Ishikawa (cell line): ENCODE data around the gene NHLRC3.

Experiments used
- CEBPB ChIP-seq: IDR thresholded peaks from 2 replicates; pipeline ENCODE4 v1.6.1; 2012
- CREB1 ChIP-seq: IDR thresholded peaks from 2 replicates; pipeline ENCODE4 v1.6.1; 2012; ENCODE audit warnings: low read depth
- EGR1 ChIP-seq: IDR thresholded peaks from 2 replicates; pipeline ENCODE4 v1.6.1; 2012
- EP300 ChIP-seq: IDR thresholded peaks from 2 replicates; pipeline ENCODE4 v1.6.1; 2012; ENCODE audit warnings: borderline replicate concordance
- FOXM1 ChIP-seq: IDR thresholded peaks from 2 replicates; pipeline ENCODE4 v1.6.1; 2012; ENCODE audit warnings: low read depth, borderline replicate concordance
- MAX ChIP-seq: IDR thresholded peaks from 2 replicates; pipeline ENCODE4 v1.6.1; 2012
- RAD21 ChIP-seq: IDR thresholded peaks from 2 replicates; pipeline ENCODE4 v1.6.1; 2012; ENCODE audit warnings: low read depth
- REST ChIP-seq: IDR thresholded peaks from 2 replicates; pipeline ENCODE4 v1.6.1; 2012; ENCODE audit warnings: low read depth, mild to moderate bottlenecking
- TAF1 ChIP-seq: IDR thresholded peaks from 2 replicates; pipeline ENCODE4 v1.6.1; 2012; ENCODE audit warnings: low read depth, mild to moderate bottlenecking
- TCF12 ChIP-seq: IDR thresholded peaks from 2 replicates; pipeline ENCODE4 v1.6.1; 2012; ENCODE audit warnings: low read depth
- TEAD4 ChIP-seq: IDR thresholded peaks from 2 replicates; pipeline ENCODE4 v1.6.1; 2012
- USF1 ChIP-seq: IDR thresholded peaks from 2 replicates; pipeline ENCODE4 v1.6.1; 2012
- YY1 ChIP-seq: IDR thresholded peaks from 2 replicates; pipeline ENCODE4 v1.6.1; 2012; ENCODE audit warnings: low read depth

GRCh38 chr13:39035799-39036198 lies 2.5 kb upstream of the NHLRC3 start:
- no peak for TF ChIP-seq RAD21
- TF ChIP-seq MAX: no peak
- TF ChIP-seq CEBPB: no peak
- no peak for TF ChIP-seq EGR1
- no peak for TF ChIP-seq REST
- no peak for TF ChIP-seq TAF1
- no peak for TF ChIP-seq FOXM1
- no peak for TF ChIP-seq YY1
- TF ChIP-seq TCF12: no peak
- TF ChIP-seq EP300: no peak
- no peak for TF ChIP-seq CREB1
- TF ChIP-seq USF1: no peak
- TF ChIP-seq TEAD4: no peak
